ENCODE results near the gene RAD18.

GRCh38 chr3:8978551-8978950 lies 15.3 kb upstream of the RAD18 start:
- TF ChIP-seq CTCF (conservative IDR thresholded peaks at IDR 0.05 in 1 of 2, IDR thresholded peaks at IDR 0.05 in 1 of 2; ENCODE audit: extremely low read depth in 1 of 2, insufficient read depth in 1 of 2, low read depth in 1 of 2, low read length in 2 of 2): no peak
- TF ChIP-seq EZH2 (IDR thresholded peaks at IDR 0.05; ENCODE audit: borderline replicate concordance, low read length): no peak
